ENCODE results near the gene GABRB2.
"Not testable (repeated sequence)": the region's sequence is repeated elsewhere in the genome, so short reads cannot be mapped to it uniquely, and the experiment has no call there.

The GABRB2 gene

GRCh38 chr5:161256957-161257356, 289.6 kb downstream of the GABRB2 start:
- no peak for TF ChIP-seq CTCF (IDR thresholded peaks at IDR 0.05; ENCODE audit: low read depth, low read length)
- H3K36me3 ChIP-seq, result no peaks in the 10 kb centered on the region
- no peaks in the 10 kb centered on the region for H3K4me1 ChIP-seq
- H3K4me3 ChIP-seq (ENCODE audit: low read depth, low read length), result no peak overlapping the region
- no peaks in the 10 kb centered on the region for H3K27me3 ChIP-seq
- no peak for DNase-seq
- no peaks in the 10 kb centered on the region for H3K9me3 ChIP-seq

- not testable (repeated sequence) for DNase-seq; H3K36me3 ChIP-seq; H3K4me3 ChIP-seq (ENCODE audit: low read depth, low read length); H3K27me3 ChIP-seq; H3K4me1 ChIP-seq; H3K9me3 ChIP-seq
Observed at GRCh38 chr5:161252955-161253354, 293.6 kb downstream of the GABRB2 start.

GRCh38 chr5:161246749-161247148, 299.8 kb downstream of the GABRB2 start:
- Histone ChIP-seq H3K4me1 (no peaks in the 10 kb centered on the region), H3K36me3 (no peaks in the 10 kb centered on the region)

GRCh38 chr5:161245846-161246245, 300.7 kb downstream of the GABRB2 start:
- not testable (repeated sequence) for H3K4me1 ChIP-seq; H3K4me3 ChIP-seq (ENCODE audit: low read depth, low read length); H3K36me3 ChIP-seq; H3K9me3 ChIP-seq; H3K27me3 ChIP-seq; DNase-seq

More at GRCh38 chr5:161246749-161247148, 299.8 kb downstream of the GABRB2 start:
- Histone ChIP-seq H3K4me3 (ENCODE audit: low read depth, low read length) (no peak overlapping the region), H3K27me3 (no peaks in the 10 kb centered on the region), H3K9me3 (no peaks in the 10 kb centered on the region)
- TF ChIP-seq CTCF (IDR thresholded peaks at IDR 0.05; ENCODE audit: low read depth, low read length), result no peak
- DNase-seq, result no peak

Measured in BE2C (cell line).